ENCODE results near the gene CACFD1. TPM values are rescaled to one million over a fixed set of nuclear protein-coding genes. Genes with fewer than 3 reads are reported as not detected.

Gene CACFD1
- total and polyA plus RNA-seq, 2 donors (not counting 1 experiment from before 2014, with no cell fraction given), result 27.4 to 31.1 TPM

- H3K79me2 ChIP-seq (ENCODE audit: control insufficient read depth, insufficient read depth, low read length), result no peaks in the 10 kb centered on the region
- Mint-ChIP-seq H3K4me1 (no peaks in the 10 kb centered on the region), H3K9me3 (ENCODE audit: insufficient read depth) (peaks cover 11% of the 10 kb centered on the region), H3K4me3 (no peak overlapping the region), H3K27me3 (peaks cover 22% of the 10 kb centered on the region), H3K27ac (no peak overlapping the region)
- ATAC-seq (ENCODE audit: low read depth) (no peak), DNase-seq (no peak)
- CTCF ChIA-PET, result interaction anchor here (1.2 kb wide), 1 partner anchor 13 kb away, joined by 5 read pairs; no protein-coding TSS in a partner anchor
- H2AFZ ChIP-seq (ENCODE audit: insufficient read depth, low read depth, low read length, poor library complexity, severe bottlenecking), result no peak overlapping the region
- no peak overlapping the region for H3K4me2 ChIP-seq (replicated peaks; ENCODE audit: low read depth, low read length, poor library complexity, severe bottlenecking)
- WGBS (ENCODE audit: insufficient coverage), result 90% methylated on average over 19 of the region's 19 CpGs
- no peak overlapping the region for H3K27ac ChIP-seq (ENCODE audit: low read length in 2 of 2)
- H3K9ac ChIP-seq (ENCODE audit: low read length), result no peak overlapping the region
- POLR2A ChIA-PET, result no interaction called here
- H3K4me1 ChIP-seq (ENCODE audit: control insufficient read depth in 2 of 2, insufficient read depth in 2 of 2, low read length in 2 of 2), result no peaks in the 10 kb centered on the region
- TF ChIP-seq CTCF (IDR thresholded peaks at IDR 0.05), result no peak
- no peak for TF ChIP-seq EZH2 (IDR thresholded peaks at IDR 0.05; ENCODE audit: borderline replicate concordance, insufficient read depth, low read depth, low read length, poor library complexity, severe bottlenecking)
- no peaks in the 10 kb centered on the region for H4K20me1 ChIP-seq (ENCODE audit: control insufficient read depth, insufficient read depth, low read length, poor library complexity, severe bottlenecking)
- H3K4me3 ChIP-seq (ENCODE audit: control extremely low read depth in 1 of 5, extremely low read depth in 1 of 5, insufficient read depth in 1 of 5, low read depth in 2 of 5, low read length in 4 of 5), result no peak overlapping the region
- no peaks in the 10 kb centered on the region for H3K36me3 ChIP-seq (replicated peaks in 1 of 2; ENCODE audit: control extremely low read depth in 1 of 2, control insufficient read depth in 1 of 2, extremely low read depth in 1 of 2, insufficient read depth in 2 of 2, low read length in 1 of 2)
- peaks cover 0 to 12% (median 0%) of the 10 kb centered on the region in 4 experiments for H3K27me3 ChIP-seq (replicated peaks in 1 of 4; ENCODE audit: control extremely low read depth in 1 of 4, control insufficient read depth in 3 of 4, insufficient read depth in 4 of 4, low read length in 3 of 4)
- H3K9me3 ChIP-seq (ENCODE audit: control extremely low read depth in 1 of 3, control insufficient read depth in 2 of 3, insufficient read depth in 1 of 3, low read length in 2 of 3), result peaks cover 5 to 15% (median 14%) of the 10 kb centered on the region in 3 donors
- intact Hi-C loops (cut with micrococcal nuclease), result no loop called here
Measured at GRCh38 chr9:133499132-133499891, 39.5 kb downstream of the CACFD1 start.

- 84% methylated on average over 12 of the region's 12 CpGs for WGBS (ENCODE audit: insufficient coverage)
- Histone ChIP-seq H3K9ac (ENCODE audit: low read length) (no peak overlapping the region), H3K9me3 (ENCODE audit: control extremely low read depth in 1 of 3, control insufficient read depth in 2 of 3, insufficient read depth in 1 of 3, low read length in 2 of 3) (peaks cover 5 to 15% (median 14%) of the 10 kb centered on the region in 3 donors), H4K20me1 (ENCODE audit: control insufficient read depth, insufficient read depth, low read length, poor library complexity, severe bottlenecking) (no peaks in the 10 kb centered on the region), H2AFZ (ENCODE audit: insufficient read depth, low read depth, low read length, poor library complexity, severe bottlenecking) (no peak overlapping the region), H3K79me2 (ENCODE audit: control insufficient read depth, insufficient read depth, low read length) (no peaks in the 10 kb centered on the region), H3K4me1 (ENCODE audit: control insufficient read depth in 2 of 2, insufficient read depth in 2 of 2, low read length in 2 of 2) (no peaks in the 10 kb centered on the region), H3K4me3 (ENCODE audit: control extremely low read depth in 1 of 5, extremely low read depth in 1 of 5, insufficient read depth in 1 of 5, low read depth in 2 of 5, low read length in 4 of 5) (no peak overlapping the region), H3K36me3 (replicated peaks in 1 of 2; ENCODE audit: control extremely low read depth in 1 of 2, control insufficient read depth in 1 of 2, extremely low read depth in 1 of 2, insufficient read depth in 2 of 2, low read length in 1 of 2) (no peaks in the 10 kb centered on the region), H3K27me3 (replicated peaks in 1 of 4; ENCODE audit: control extremely low read depth in 1 of 4, control insufficient read depth in 3 of 4, insufficient read depth in 4 of 4, low read length in 3 of 4) (peaks cover 0 to 12% (median 0%) of the 10 kb centered on the region in 4 experiments), H3K27ac (ENCODE audit: low read length in 2 of 2) (no peak overlapping the region), H3K4me2 (replicated peaks; ENCODE audit: low read depth, low read length, poor library complexity, severe bottlenecking) (no peak overlapping the region)
- Mint-ChIP-seq H3K4me3 (no peak overlapping the region), H3K9me3 (ENCODE audit: insufficient read depth) (peaks cover 11% of the 10 kb centered on the region), H3K4me1 (no peaks in the 10 kb centered on the region), H3K27me3 (peaks cover 25% of the 10 kb centered on the region), H3K27ac (no peak overlapping the region)
- ATAC-seq (ENCODE audit: low read depth) (no peak), DNase-seq (no peak)
- ChIA-PET POLR2A (no interaction called here), CTCF (interaction anchor here (1.2 kb wide), 1 partner anchor 13 kb away, joined by 5 read pairs; no protein-coding TSS in a partner anchor)
- intact Hi-C loops (cut with micrococcal nuclease), result no loop called here
- TF ChIP-seq CTCF (IDR thresholded peaks at IDR 0.05), result no peak
Measured at GRCh38 chr9:133499892-133500270, 40.1 kb downstream of the CACFD1 start.
